ENCODE measurements around the gene ACTL10. TPM values are rescaled to one million over a fixed set of nuclear protein-coding genes. Genes with fewer than 3 reads are reported as not detected.

ACTL10 gene
- under 1 TPM; 0.50 to 0.77 TPM for total RNA-seq
- 1 to 10 TPM in 1 of 2 donors, under 1 TPM in 1; 0.82 to 1.2 TPM for polyA plus RNA-seq (ENCODE audit: insufficient read length in 2 of 2)
- long read RNA-seq, donor 1, partial matches to known transcripts: 0 of 1 reads
- long read RNA-seq, donor 1, other reads (novel, unspliced or antisense): 0 of 1 reads
- long read RNA-seq, donor 2, partial matches to known transcripts: 0 of 1 reads
- long read RNA-seq, donor 2, other reads (novel, unspliced or antisense): 0 of 1 reads
- long read RNA-seq, donor 3, partial matches to known transcripts: 0 of 2 reads
- long read RNA-seq, donor 3, other reads (novel, unspliced or antisense): 0 of 2 reads
- long read RNA-seq, donor 4, partial matches to known transcripts: 0 of 2 reads
- long read RNA-seq, donor 4, other reads (novel, unspliced or antisense): 0 of 2 reads

DNA sequence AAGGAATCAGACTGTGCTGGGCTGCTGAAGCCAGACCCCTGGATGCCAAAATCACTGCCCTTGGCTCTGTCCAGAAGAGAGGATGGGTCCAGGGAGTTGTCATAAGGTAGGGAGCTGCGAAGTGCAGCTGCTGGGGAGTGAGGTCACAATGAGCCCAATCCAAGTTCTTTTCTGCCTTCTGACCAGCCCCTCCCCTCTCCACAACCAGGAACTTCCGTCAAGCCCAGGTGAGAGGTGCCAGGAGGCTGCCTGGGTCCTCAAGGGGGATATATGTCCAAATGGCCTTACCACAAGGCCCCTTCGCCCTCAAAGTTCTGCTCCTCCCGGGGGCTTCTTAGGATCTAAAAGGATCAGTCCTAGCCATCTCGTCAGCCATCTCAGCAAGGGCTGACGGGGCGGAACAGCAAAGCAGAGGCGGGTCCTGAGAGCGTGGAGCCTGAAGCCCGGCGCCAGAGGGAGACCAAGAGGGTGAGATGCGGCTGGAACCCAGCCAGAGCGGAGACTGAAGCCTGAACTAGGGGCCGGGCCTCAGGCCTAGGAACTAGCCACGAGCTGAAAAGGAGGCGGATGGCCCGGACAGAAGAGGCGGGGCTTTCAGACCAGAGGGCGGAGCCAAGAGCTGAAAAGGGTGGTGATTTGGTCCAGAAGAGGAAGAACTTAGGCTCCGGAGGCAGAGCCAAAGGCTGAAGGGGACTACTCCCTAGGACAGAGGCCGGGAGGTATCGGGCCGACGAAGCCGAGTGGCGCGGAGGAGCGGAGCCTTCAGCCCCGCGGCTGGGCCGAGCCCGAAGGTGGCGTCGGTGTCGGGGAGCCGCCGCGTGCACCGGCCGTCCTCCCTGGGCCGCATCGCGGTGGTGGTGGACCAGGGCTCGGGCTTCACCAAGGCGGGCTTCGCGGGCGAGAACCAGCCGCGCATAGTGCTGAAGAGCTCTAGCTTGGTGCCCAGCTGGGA lies at the start of gene ACTL10:
Gene ACTL10, plus strand, starts transcription at position 651 of the 952 bp plus-strand sequence. CDS start 555 bp downstream, outside the sequence.
- peak; percentile 75 to 96 (median 82) for DNase-seq (ENCODE audit: low read depth in 4 of 6, low spot score in 6 of 6)
- peaks cover 52% of the 10 kb centered on the region for H3K4me1 ChIP-seq (ENCODE audit: control insufficient read depth, insufficient read depth, low read length)

DNA sequence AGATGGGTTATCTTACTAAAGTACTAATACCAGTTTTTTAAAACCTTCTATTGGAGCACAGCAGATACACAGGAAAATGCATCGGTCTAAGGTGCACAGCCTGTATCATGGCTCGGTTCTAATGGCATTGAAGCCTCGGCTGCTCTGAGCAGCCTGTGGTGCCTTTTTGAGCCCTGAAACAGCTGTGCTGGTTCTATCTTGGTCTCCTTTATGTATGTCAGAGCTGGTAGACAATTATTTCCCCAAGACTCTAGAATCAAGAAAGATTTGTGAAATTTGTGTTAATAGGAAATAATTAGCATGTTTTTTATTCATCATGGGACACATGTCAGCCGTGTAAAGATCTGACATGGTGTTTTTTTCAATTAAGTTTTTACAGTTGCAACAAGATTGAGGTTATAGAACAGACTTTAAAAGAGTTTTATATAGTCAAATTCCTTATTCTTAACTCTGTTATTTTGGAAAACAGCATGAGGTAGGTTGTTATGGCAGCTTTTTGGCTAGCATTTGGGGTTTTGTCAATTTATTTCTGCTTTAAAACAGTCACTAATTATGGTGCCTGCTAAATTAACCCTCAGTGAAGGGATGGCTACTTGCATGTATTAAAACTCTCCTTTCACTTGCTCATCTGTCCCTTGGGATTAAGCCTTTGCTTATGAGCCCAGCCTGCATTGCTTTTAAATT lies 44.9 kb upstream of the ACTL10 start:
- H3K4me3 ChIP-seq (ENCODE audit: low read depth, low read length): no peak overlapping the region
- peak in 2 of 6 donors; percentile 30 to 82 for DNase-seq (ENCODE audit: low read depth in 4 of 6, low spot score in 6 of 6)
- H3K4me1 ChIP-seq (ENCODE audit: control insufficient read depth, insufficient read depth, low read length): no peaks in the 10 kb centered on the region
- H3K36me3 ChIP-seq (ENCODE audit: control insufficient read depth, insufficient read depth, low read length): peaks cover 28% of the 10 kb centered on the region
- 28% methylated on average over 3 of the region's 4 CpGs for WGBS (ENCODE audit: insufficient coverage)
- no peaks in the 10 kb centered on the region for H3K9me3 ChIP-seq (ENCODE audit: control insufficient read depth, insufficient read depth, low read length)
- H3K27ac ChIP-seq (ENCODE audit: low read depth, low read length): no peak overlapping the region
- H3K27me3 ChIP-seq (ENCODE audit: control insufficient read depth, insufficient read depth, low read length): no peaks in the 10 kb centered on the region

More for the DNA sequence above, at the start of gene ACTL10:
- Histone ChIP-seq H3K27me3 (ENCODE audit: control insufficient read depth, insufficient read depth, low read length) (no peaks in the 10 kb centered on the region), H3K9me3 (ENCODE audit: control insufficient read depth, insufficient read depth, low read length) (no peaks in the 10 kb centered on the region), H3K36me3 (ENCODE audit: control insufficient read depth, insufficient read depth, low read length) (peaks cover 28% of the 10 kb centered on the region), H3K27ac (ENCODE audit: low read depth, low read length) (peak within 1 kb of the TSS; percentile 80), H3K4me3 (ENCODE audit: low read depth, low read length) (peak within 1 kb of the TSS; percentile 43)
- WGBS (ENCODE audit: insufficient coverage): 3% methylated on average over 49 of the region's 50 CpGs

DNA sequence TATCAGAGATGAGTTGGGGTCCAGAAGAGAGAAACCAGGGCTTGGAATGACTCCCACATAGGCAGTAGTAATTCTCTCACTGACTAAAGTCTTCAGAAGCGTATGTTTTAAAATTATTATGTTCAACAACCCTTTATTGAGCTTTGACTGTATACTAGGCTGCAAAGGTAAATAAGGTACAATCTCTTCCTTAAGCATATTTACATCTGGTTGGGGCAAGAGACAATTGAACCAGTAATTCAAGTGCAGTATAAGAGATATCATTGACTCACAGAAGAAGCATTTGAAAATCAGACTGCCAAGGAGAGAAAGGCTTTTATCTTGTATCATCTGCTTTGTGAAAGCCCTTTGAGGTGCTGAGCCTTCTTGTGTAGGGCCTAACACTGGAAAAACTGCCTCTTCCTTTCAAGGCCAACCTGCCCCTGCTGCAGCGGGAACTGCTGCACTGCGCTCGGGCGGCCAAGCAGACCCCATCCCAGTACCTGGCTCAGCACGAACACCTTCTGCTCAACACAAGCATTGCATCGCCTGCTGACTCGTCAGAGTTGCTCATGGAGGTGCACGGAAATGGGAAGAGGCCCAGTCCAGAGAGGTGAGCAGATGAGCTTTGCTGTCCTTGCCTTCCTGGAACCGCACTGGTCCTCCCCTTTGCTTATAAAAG lies 43.9 kb upstream of the ACTL10 start:
- H3K36me3 ChIP-seq (ENCODE audit: control insufficient read depth, insufficient read depth, low read length): peaks cover 26% of the 10 kb centered on the region
- no peak overlapping the region for H3K27ac ChIP-seq (ENCODE audit: low read depth, low read length)
- DNase-seq (ENCODE audit: low read depth in 4 of 6, low spot score in 6 of 6): no peak
- no peaks in the 10 kb centered on the region for H3K9me3 ChIP-seq (ENCODE audit: control insufficient read depth, insufficient read depth, low read length)
- no peak overlapping the region for H3K4me3 ChIP-seq (ENCODE audit: low read depth, low read length)
- H3K27me3 ChIP-seq (ENCODE audit: control insufficient read depth, insufficient read depth, low read length): no peaks in the 10 kb centered on the region
- WGBS (ENCODE audit: insufficient coverage): 100% methylated on average over 4 of the region's 10 CpGs
- no peaks in the 10 kb centered on the region for H3K4me1 ChIP-seq (ENCODE audit: control insufficient read depth, insufficient read depth, low read length)

DNA sequence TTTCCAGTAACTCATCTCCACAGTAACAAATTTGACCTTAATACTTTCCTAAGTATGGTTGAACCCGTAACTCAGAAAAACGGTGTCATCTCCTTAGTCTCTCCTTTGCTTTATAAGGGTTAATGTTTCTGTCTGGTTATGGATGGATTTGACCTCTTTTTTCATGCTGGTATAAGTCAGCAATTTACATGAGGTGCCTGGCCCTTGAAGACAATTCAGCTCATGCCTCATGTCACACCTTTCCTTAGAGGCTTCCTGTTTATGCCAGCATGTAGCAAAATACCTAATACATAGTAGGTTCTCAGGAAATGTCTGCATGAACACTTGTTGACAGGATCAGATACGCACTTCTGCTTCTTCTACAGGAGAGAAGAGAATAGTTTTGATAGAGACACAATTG lies 42.3 kb upstream of the ACTL10 start:
- Histone ChIP-seq H3K36me3 (ENCODE audit: control insufficient read depth, insufficient read depth, low read length) (peaks cover 33% of the 10 kb centered on the region), H3K9me3 (ENCODE audit: control insufficient read depth, insufficient read depth, low read length) (no peaks in the 10 kb centered on the region), H3K4me1 (ENCODE audit: control insufficient read depth, insufficient read depth, low read length) (no peaks in the 10 kb centered on the region), H3K27me3 (ENCODE audit: control insufficient read depth, insufficient read depth, low read length) (no peaks in the 10 kb centered on the region), H3K4me3 (ENCODE audit: low read depth, low read length) (no peak overlapping the region), H3K27ac (ENCODE audit: low read depth, low read length) (no peak overlapping the region)
- DNase-seq (ENCODE audit: low read depth in 4 of 6, low spot score in 6 of 6): no peak
- no CpG with 5 or more reads among the region's 3 CpGs for WGBS (ENCODE audit: insufficient coverage)

DNA sequence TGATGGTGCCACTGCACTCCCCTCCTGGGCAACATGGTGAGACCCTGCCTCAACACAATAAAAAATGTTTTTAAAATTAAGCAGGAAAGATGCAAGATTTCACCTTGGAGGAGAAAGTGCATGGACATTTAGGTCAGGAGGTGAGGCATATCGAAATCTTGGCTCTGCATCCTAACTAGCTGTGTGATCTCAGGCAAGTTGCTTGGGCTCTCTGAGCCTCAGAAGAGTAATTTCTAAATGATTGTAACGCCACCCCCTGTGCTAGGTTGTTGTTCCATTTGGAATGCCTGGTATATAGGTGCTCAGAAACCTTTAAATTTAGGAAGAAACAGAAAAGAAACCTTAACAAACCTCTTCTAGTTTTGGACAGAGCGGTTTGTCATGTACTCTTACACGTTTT lies 40.6 kb upstream of the ACTL10 start:
- Histone ChIP-seq H3K9me3 (ENCODE audit: control insufficient read depth, insufficient read depth, low read length) (no peaks in the 10 kb centered on the region), H3K36me3 (ENCODE audit: control insufficient read depth, insufficient read depth, low read length) (peaks cover 45% of the 10 kb centered on the region), H3K4me3 (ENCODE audit: low read depth, low read length) (no peak overlapping the region), H3K4me1 (ENCODE audit: control insufficient read depth, insufficient read depth, low read length) (no peaks in the 10 kb centered on the region), H3K27ac (ENCODE audit: low read depth, low read length) (no peak overlapping the region), H3K27me3 (ENCODE audit: control insufficient read depth, insufficient read depth, low read length) (no peaks in the 10 kb centered on the region)
- DNase-seq (ENCODE audit: low read depth in 4 of 6, low spot score in 6 of 6): no peak
- WGBS (ENCODE audit: insufficient coverage): 80% methylated on average over 2 of the region's 4 CpGs

DNA sequence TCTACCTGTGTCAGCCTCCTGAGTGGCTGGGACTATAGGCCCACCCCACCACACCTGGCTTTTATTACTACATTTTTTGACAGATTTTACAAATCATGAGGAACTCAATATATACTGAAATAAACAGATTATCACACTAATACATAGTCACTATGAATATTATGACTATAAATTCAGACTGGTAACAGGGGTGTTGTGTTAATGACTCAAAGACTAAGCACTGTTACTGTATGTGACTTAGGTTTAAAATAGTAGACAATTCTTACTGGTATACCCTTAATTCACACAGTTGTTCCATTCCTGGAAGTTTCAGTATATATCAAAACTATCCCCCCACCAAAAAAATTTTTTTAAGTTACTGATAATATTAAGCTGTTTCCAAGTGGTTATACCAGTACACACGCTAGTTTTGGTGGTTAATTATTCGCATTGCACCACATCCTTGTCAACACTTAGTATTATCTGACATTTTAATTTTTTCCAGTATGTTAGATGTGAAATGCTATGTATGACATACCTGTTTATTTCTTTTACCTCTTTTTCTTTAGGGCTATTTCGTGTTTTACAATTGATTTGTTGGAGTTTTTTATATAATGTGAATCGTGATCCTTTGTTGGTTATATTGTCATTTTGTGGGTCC lies 39.0 kb upstream of the ACTL10 start:
- DNase-seq (ENCODE audit: low read depth in 4 of 6, low spot score in 6 of 6): no peak
- no peaks in the 10 kb centered on the region for H3K9me3 ChIP-seq (ENCODE audit: control insufficient read depth, insufficient read depth, low read length)
- H3K27me3 ChIP-seq (ENCODE audit: control insufficient read depth, insufficient read depth, low read length): no peaks in the 10 kb centered on the region
- H3K4me1 ChIP-seq (ENCODE audit: control insufficient read depth, insufficient read depth, low read length): no peaks in the 10 kb centered on the region
- H3K27ac ChIP-seq (ENCODE audit: low read depth, low read length): no peak overlapping the region
- peaks cover 56% of the 10 kb centered on the region for H3K36me3 ChIP-seq (ENCODE audit: control insufficient read depth, insufficient read depth, low read length)
- no CpG with 5 or more reads among the region's 4 CpGs for WGBS (ENCODE audit: insufficient coverage)
- no peak overlapping the region for H3K4me3 ChIP-seq (ENCODE audit: low read depth, low read length)

DNA sequence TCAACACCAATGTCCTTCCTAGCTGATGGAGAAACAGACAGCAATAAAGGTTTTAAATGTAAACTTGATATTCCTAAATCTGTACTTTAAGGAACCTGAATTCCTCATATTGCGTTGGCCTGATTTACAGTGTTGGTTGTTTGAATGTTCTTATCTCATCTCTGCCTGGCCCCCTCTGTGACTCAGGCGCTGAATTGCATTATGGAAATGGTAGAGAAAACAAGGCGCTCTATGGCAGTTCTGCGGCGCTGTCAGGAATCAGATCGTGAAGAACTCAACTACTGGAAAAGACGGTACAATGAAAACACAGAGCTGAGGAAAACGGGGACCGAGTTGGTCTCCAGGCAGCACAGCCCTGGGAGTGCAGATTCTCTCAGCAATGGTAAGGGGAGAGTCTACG lies 37.2 kb upstream of the ACTL10 start:
- Histone ChIP-seq H3K4me1 (ENCODE audit: control insufficient read depth, insufficient read depth, low read length) (no peaks in the 10 kb centered on the region), H3K27me3 (ENCODE audit: control insufficient read depth, insufficient read depth, low read length) (no peaks in the 10 kb centered on the region), H3K9me3 (ENCODE audit: control insufficient read depth, insufficient read depth, low read length) (no peaks in the 10 kb centered on the region), H3K4me3 (ENCODE audit: low read depth, low read length) (no peak overlapping the region), H3K27ac (ENCODE audit: low read depth, low read length) (no peak overlapping the region), H3K36me3 (ENCODE audit: control insufficient read depth, insufficient read depth, low read length) (peaks cover 60% of the 10 kb centered on the region)
- 94% methylated on average over 8 of the region's 10 CpGs for WGBS (ENCODE audit: insufficient coverage)
- DNase-seq (ENCODE audit: low read depth in 4 of 6, low spot score in 6 of 6): no peak

DNA sequence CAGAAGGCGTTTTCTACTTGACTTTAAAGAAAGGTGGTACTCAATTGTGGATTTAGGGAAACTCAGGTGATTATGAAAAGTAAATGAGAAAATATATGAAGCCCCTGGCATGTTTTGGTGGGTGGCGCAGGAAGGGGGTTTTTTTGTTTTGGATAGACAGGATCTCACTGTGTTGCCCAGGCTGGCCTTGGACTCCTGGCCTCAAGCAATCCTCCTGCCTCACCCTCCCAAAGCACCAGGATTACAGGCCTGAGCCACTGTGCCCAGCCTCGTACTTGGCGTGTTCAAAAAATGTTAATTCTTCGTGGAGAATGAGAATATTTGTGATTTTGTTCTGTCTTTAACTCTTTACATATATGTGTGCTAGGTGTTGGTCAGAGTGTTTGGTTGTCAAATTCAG lies 36.8 kb upstream of the ACTL10 start:
- Histone ChIP-seq H3K4me1 (ENCODE audit: control insufficient read depth, insufficient read depth, low read length) (no peaks in the 10 kb centered on the region), H3K27me3 (ENCODE audit: control insufficient read depth, insufficient read depth, low read length) (no peaks in the 10 kb centered on the region), H3K27ac (ENCODE audit: low read depth, low read length) (no peak overlapping the region), H3K36me3 (ENCODE audit: control insufficient read depth, insufficient read depth, low read length) (peaks cover 57% of the 10 kb centered on the region), H3K9me3 (ENCODE audit: control insufficient read depth, insufficient read depth, low read length) (no peaks in the 10 kb centered on the region), H3K4me3 (ENCODE audit: low read depth, low read length) (no peak overlapping the region)
- DNase-seq (ENCODE audit: low read depth in 4 of 6, low spot score in 6 of 6): no peak
- no CpG with 5 or more reads among the region's 5 CpGs for WGBS (ENCODE audit: insufficient coverage)

Measured in spinal cord (tissue), 10 donors.